Activated CD8-positive, alpha-beta memory T cell treated with anti-CD3 and anti-CD28 coated beads, Interleukin-2, amount 50 U/mL, for 1 hour (primary cell): ENCODE results near the gene MAN1A2.
"Not testable (repeated sequence)": the region's sequence is repeated elsewhere in the genome, so short reads cannot be mapped to it uniquely, and the experiment has no call there.

Experiments used
- DNase-seq: peaks from one replicate; pipeline ENCODE4 v3.0.0-alpha.2; 2020; ENCODE audit errors: extremely low read depth

The MAN1A2 gene

DNA sequence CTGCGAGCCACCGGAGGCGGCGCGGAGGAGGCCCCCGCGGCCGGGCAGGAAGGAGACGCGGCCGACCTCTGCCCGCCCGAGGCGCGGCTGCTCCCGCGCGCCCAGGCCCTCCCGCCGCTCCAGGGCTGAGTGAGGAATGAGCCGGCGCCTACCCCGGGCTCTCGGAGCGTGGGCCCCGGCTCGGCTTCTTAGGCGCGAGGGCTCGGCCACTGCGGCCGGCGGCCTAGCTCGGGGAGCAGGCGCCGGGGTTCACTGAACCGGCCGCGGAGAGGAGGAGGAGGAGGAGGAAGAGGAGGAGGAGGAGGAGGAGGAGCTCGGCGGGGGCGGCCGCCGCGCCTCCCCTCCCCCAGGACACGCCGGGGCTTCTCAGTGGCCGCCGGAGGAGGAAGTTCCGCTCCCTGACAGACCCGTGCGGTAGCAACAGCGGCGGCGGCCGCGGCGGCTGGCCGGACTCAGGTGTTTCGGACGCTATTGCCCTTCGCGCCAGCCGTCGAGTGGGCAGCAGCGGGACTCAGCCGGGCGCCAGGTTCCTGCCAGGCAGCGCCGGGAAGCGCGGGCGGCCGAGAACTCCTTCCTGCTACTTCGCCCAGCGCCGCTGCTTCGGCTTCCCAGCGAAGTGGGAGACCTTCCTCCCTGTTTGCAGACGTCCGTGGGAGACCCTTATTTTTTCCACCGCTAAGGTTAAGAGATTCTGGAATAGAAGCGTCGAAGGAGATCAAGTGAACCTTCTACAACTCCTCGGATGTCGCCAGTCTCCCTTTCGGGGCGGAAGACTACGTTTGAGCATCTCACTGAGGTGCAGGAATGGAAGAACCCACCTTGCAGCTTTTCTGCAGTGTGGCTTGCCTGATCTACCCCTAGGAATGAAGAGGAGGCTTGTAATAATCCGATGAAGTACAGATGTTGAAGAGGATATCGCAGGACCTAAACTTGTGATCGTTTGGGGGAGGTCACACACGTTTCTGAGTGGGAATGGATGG, at the start of gene MAN1A2:
TSS of gene MAN1A2 (plus strand) at position 404 of the 980 bp plus-strand sequence. CDS start 735 bp downstream, outside the sequence.
- no peak for DNase-seq

DNA sequence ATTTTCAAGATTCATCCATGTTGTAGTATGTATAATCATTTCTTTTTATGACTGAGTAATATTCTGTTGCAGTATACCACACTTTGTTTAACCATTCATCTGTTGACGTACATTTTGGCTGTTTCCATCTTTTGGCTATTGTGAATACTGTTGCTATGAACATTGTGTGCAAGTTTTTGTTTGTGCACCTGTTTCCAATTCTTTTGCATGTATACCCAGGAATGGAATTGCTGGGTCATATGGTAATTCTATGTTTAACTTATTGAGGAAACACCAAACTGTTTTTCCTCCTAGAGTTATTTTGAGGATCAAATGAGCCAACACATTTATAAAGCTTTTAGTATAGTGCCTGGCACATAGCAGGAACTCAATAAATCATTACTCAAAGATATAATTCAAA, 49.2 kb upstream of the MAN1A2 start:
- DNase-seq: no peak

DNA sequence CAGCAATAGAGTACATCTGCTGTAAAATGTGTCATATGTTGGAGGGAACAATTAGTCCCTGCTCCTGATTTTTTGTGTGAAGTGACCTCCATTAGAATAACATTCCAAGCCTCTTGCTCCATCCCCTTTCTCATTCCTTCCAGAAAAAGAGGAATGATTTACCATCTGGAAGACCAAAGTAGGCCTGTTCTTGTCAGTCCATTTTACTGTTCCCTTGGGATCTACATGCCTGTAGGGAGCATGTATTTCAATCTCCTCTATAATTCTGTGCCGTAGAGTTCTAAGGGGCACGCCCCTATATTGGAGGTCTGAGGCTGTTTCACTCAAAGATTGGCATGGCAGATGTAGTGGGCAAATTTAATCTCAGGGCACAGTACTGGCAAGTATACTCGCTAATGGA, 48.8 kb upstream of the MAN1A2 start:
- no peak for DNase-seq

DNA sequence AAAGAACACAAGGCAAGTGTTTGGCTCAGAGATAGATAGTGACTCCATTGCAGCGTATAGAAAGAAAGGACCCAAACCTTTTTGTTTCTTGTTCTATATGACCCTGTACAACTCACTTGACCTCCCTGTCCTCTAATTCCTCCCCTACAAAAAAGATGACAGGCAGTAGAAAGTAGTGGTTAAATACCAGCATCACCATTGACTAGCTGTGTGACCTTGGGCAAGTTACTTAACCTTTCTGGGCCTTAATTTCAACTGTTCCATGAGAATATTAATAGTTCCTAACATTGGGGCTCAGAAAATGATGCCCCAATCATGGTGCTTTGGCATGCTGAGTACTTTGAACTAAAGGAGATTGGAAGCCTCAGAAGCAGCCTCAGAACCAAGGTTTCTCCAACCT, 46.7 kb upstream of the MAN1A2 start:
- no peak for DNase-seq

DNA sequence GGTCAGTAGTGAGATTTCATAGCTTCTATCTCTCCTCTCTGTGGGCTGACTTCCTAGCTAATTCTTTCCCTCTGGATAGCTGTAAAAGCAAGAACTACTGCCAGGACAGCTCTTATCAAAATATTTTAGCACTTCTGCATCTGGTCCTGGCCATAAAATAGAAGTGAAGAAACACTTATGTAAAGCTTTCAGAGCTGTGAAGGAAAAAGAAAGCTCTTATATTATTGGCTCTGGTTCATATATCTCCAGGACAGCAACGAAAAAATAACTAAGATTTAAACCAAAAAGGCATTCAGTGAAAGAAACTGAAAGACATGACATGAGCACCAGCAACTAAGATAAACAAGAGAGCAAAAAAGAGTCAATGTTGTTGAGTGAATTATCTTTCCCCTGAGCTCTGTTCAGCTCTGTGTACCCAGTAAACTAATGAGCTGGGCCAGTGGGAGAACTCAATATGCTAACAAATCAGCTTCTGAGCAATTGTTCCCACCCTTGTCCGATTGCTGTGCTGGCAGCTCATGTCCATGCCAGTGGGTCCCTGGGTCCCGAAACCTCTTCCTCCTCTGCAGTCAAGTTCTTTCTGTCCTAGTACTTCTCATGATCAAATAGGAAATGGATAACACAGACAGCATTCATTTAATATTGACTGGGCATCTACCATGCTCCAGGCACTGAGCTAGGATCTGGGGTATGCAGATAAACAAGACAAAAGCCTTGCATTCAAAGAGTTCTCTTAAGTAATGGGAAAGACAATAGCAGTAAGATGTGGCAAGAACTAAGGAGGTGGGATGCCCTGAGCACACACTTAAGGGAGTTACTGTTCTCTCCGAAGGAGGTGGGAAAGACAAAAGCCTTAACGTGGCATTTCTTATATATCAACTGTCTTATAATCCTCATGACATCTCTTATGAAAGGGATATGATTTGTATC, 45.3 kb upstream of the MAN1A2 start:
- no peak for DNase-seq

DNA sequence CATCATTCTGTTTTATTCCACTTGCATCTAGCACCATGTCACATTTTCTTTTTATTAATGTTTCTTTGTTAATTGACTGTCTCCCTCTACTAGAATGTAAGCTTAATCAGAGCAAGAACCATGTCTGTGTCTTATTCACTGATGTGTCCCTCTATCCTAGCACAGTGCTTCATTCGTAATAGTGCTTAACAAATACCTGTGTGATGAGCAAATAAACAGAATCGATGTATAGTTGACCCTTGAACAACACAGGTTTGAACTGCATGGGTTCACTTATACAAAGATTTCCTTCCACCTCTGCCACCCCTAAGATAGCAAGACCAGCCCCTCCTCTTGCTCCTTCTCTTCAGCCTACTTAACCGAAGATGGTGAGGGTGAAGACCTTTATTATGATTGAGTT, 42.9 kb upstream of the MAN1A2 start:
- DNase-seq: no peak

DNA sequence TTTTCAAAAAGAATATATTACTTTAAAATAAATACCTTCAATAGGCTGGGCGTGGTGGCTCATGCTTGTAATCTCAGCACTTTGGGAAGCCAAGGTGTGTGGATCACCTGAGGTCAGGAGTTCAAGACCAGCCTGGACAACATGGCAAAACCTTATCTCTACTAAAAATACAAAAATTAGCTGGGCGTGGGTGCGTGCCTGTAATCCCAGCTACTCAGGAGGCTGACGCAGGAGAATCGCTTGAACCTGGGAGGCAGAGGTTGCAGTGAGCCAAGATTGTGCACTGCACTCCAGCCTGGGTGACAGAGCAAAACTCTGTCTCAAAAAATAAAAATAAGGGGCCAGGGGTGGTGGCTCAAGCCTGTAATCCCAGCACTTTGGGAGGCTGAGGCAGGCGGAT, 41.2 kb upstream of the MAN1A2 start:
- not testable (repeated sequence) for DNase-seq

DNA sequence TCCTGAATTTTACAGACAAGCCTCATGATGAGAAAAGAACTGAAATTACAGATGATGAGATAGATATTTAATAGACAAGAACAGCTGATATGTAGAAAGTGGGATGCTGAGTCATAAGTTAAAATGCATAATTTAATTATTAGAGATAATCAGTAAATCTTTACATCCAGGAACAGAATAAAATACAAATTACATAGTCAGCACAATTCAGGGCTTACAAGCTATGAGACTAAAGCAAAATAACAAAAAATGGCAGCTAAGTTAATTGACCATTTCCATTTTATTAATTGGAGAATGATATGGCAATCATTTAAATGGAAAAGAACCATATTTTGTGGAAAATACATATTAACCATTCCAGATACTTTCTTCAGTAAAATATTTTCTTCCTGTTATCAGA, 40.2 kb upstream of the MAN1A2 start:
- DNase-seq: no peak

DNA sequence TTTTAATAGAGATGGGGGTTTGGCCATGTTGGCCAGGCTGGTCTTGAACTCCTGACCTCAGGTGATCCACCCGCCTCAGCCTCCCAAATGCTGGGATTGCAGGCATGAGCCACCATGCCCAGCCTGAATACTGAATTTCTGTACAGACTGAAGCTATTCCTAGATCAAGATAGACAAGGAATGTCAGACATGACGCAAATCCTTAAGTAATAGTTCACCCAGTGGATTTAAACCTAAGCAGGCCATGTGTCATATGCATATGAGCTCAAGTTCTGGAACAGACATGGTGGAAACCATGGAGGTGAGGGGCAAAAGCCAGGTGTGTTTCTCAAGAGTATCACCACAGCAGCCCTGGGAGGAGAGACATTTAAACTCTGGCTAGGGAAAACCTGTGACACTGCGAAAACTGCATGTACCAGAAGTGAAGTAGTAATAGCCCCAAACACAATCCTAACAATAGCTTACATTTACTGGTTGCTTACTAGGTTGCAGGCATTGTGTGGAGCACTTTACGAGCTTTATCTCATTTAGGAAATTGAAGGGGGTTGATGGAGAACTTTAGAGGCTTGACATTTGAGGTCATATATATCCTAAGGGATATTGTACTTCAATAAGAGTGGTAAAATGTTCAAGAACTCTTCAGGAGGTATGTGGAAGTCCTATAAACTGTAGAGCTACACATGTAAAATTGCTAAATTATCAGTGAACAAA, 31.7 kb upstream of the MAN1A2 start:
- no peak for DNase-seq

DNA sequence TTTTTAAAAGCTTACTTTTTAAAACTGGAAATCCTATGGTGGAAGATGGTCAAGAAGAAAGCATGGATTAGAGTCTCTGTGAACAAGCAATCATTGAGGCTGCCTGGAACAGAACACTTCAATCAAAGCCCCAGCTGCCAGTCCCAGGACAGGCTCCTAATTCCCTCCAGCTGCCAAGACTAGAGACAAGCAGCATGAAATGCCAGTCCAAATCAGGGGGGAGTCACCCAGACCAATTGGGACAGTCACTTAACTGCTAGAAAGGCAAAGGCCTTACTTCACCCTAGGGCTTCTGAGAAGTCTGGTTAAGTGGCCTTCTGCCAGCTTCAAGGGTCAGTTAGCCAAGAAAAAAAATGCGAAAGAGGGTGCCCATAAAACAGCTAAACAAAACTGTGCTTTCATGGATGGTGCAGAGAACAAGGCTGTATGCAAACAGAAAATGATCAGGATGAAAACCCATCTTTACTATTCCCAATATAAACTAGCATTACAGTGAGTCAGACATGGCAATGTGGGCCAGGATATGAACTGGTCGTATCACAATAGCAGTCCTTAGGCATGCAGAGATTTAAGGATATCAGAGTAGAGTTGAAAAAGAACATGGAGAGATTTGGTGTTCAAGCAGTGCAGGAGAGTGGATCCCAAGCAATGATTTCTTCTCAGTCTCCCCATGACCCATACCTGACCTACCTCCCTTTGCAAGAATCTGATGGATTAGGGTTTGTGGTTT, 31.0 kb upstream of the MAN1A2 start:
- DNase-seq: no peak

DNA sequence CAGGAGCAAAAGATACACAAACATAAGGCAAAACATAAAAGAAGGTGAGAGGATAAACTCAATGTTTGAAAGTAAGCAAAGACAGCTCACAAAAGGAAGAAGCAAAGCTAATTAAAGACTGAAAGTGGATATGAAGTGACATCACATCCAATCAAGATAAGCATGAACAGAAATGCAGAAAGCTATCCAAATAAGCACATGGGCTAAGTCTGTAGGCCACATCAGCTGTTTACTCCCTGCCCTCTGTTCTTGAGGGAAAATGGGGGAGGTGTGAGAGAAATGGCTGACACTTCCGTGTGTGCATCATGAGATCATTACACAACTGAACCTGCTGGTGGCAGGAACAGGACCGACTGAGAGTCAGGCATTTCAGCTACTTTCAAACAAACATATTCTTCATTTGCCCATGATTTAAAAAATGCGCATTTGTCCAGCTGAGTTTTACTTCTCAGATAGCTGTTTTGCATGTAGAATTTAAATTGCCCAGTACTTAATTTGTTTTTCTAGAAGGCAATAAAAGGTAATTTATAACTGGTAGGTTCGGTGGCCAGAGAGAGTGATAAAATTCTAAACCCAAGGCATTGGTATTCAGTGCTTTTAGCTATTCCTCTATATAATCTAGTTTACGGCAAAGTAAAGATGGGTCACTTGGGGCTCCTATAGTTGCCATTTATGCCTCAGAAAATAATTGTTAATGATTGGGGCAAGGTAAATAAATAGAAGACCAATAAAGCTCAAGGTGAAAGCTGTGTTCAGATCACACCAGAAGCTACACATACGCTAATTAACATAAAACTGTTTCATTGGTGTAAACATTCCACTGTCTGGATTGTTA, 27.2 kb upstream of the MAN1A2 start:
- DNase-seq: no peak

DNA sequence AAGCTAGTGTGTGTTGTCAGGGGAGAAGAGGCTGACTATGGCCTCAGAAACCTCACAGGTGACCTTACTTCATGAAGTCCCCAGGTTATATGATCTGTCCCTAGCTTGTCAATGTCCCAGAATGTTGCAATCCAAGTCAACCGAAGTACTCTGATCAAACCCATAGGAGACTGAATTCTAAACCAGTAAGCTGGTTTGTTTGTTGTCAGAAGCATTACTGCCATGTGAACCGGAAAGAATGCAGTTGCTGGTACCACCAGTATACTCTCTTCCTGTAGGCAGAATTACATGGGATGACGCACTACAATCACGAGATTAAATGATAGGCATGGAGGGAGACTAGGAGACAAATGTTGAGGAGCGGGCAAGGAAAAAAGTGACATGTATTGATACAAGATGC, 26.1 kb upstream of the MAN1A2 start:
- DNase-seq: no peak

DNA sequence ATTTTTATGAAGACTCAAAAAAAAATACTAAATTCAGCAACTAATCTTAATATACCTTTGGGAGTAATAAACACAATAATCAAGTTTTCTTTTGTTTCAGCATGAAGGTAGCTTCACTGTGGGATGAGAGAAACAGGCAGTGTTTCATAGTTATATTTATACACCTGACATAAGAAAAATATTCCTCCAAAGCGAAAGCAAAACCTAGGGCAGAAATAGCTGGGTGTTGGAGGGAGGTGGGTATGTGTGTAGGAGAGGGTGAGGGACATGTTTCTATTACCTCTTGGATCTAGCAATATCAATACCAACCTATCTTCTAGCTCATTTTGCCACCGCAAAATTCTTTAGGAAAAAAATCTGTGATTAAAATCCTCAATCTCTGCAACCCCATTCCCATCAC, 24.9 kb upstream of the MAN1A2 start:
- DNase-seq: no peak

DNA sequence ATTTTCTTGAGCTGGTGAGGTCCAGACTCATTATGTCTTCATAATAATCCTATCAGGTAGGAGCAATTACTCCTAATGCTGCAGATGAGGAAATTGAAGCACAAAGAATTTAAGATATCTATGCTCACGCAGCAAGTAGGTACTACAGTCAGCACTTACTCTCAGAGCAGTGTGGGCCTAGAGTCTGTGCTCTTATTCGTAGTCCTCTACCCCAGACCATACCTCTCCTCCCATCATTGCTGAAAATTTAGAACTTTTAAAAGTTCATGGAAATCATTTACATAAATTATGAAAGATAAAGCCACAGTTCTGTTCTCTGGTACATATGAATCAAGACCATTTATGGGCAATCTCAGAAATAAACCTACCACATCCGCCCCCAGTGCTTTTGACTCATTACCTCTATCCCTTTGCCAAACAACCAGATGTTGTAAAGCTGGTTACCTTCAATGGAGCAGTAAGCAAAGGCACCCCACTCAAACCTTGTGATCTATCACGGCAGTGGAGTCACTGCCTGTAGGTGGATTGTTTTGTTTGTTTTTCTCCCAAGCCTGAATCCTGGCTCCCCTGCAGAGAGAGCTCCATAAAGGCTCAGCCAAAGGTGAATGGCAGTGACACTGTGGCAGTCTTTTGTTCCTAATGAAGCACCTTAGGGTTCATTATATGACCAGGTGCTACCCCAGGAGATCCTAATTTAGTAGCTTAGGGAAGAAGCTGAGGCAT, 20.9 kb upstream of the MAN1A2 start:
- no peak for DNase-seq

DNA sequence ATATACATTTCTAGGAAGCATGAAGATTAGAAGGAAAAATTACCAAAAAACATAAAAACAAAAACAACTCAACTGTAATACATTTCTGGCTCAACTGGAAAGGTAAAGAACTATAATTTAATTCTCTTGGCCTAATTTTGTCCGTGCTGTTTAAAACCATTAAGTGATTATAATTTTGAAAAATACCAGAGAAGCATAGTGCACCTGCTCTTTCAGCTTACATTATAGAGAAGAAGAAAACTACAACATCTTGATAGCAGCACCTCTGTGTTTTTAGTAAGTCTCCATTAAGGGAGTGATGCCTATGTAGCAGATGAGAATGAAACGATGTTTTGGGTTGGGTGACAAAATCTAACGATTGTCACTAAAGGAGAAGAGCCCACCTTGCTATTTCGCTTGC, 19.3 kb upstream of the MAN1A2 start:
- no peak for DNase-seq

DNA sequence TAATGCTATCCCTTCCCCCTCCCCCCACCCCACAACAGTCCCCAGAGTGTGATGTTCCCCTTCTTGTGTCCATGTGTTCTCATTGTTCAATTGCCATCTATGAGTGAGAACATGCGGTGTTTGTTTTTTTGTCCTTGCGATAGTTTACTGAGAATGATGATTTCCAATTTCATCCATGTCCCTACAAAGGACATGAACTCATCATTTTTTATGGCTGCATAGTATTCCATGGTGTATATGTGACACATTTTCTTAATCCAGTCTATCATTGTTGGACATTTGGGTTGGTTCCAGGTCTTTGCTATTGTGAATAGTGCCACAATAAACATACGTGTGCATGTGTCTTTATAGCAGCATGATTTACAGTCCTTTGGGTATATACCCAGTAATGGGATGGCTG, 14.6 kb upstream of the MAN1A2 start:
- DNase-seq: not testable (repeated sequence)

DNA sequence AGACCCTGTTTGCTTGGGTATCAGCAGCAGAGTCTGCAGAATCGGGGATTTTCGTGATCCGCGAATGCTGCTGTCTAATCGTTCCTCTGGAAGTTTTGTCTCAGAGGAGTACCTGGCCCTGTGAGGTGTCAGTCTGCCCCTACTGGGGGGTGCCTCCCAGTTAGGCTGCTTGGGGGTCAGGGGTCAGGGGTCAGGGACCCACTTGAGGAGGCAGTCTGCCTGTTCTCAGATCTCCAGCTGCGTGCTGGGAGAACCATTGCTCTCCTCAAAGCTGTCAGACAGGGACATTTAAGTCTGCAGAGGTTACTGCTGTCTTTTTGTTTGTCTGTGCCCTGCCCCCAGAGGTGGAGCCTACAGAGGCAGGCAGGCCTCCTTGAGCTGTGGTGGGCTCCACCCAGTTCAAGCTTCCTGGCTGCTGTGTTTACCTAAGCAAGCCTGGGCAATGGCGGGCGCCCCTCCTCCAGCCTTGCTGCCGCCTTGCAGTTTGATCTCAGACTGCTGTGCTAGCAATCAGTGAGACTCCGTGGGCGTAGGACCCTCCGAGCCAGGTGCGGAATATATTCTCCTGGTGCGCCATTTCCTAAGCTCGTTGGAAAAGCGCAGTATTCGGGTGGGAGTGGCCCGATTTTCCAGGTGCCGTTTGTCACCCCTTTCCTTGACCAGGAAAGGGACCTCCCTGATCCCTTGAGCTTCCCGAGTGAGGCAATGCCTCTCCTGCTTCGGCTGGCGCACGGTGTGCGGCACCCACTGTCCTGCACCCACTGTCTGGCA, 9.2 kb upstream of the MAN1A2 start:
- not testable (repeated sequence) for DNase-seq

DNA sequence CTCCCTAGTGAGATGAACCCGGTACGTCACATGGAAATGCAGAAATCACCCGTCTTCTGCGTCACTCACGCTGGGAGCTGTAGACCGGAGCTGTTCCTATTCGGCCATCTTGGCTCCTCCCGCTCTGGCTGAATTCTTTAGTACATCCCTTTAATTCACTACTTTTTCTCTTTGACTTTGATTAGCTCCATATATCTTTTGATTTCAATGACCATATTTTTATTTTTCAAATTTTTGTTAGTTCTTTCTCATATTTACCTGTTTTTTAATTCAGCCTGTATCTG, 8.7 kb upstream of the MAN1A2 start:
- DNase-seq: not testable (repeated sequence)
